ENCODE measurements around the gene OPA3.

- TF ChIP-seq, protein P1, sequence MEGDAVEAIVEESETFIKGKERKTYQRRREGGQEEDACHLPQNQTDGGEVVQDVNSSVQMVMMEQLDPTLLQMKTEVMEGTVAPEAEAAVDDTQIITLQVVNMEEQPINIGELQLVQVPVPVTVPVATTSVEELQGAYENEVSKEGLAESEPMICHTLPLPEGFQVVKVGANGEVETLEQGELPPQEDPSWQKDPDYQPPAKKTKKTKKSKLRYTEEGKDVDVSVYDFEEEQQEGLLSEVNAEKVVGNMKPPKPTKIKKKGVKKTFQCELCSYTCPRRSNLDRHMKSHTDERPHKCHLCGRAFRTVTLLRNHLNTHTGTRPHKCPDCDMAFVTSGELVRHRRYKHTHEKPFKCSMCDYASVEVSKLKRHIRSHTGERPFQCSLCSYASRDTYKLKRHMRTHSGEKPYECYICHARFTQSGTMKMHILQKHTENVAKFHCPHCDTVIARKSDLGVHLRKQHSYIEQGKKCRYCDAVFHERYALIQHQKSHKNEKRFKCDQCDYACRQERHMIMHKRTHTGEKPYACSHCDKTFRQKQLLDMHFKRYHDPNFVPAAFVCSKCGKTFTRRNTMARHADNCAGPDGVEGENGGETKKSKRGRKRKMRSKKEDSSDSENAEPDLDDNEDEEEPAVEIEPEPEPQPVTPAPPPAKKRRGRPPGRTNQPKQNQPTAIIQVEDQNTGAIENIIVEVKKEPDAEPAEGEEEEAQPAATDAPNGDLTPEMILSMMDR (IDR thresholded peaks at IDR 0.05), result no peak
- TF ChIP-seq POLR2A (IDR thresholded peaks at IDR 0.05), result no peak
These were observed 95.9 kb downstream of the OPA3 start for GRCh38 chr19:45488708-45489107.
